ENCODE measurements around the gene PBX3.

- TF ChIP-seq, protein P1, sequence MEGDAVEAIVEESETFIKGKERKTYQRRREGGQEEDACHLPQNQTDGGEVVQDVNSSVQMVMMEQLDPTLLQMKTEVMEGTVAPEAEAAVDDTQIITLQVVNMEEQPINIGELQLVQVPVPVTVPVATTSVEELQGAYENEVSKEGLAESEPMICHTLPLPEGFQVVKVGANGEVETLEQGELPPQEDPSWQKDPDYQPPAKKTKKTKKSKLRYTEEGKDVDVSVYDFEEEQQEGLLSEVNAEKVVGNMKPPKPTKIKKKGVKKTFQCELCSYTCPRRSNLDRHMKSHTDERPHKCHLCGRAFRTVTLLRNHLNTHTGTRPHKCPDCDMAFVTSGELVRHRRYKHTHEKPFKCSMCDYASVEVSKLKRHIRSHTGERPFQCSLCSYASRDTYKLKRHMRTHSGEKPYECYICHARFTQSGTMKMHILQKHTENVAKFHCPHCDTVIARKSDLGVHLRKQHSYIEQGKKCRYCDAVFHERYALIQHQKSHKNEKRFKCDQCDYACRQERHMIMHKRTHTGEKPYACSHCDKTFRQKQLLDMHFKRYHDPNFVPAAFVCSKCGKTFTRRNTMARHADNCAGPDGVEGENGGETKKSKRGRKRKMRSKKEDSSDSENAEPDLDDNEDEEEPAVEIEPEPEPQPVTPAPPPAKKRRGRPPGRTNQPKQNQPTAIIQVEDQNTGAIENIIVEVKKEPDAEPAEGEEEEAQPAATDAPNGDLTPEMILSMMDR (IDR thresholded peaks at IDR 0.05; ENCODE audit: insufficient read depth, low read length, poor library complexity, severe bottlenecking) = no peak
- no peak for TF ChIP-seq EZH2phosphoT487 (conservative IDR thresholded peaks at IDR 0.05; ENCODE audit: low read length)
These were observed 41.3 kb upstream of the PBX3 start for GRCh38 chr9:125705893-125706292.
